GM20000 (cell line): ENCODE results near the gene MAGEA2.
"Not testable (repeated sequence)": the region's sequence is repeated elsewhere in the genome, so short reads cannot be mapped to it uniquely, and the experiment has no call there.

ENCODE experiments used
- DNase-seq: peaks from one replicate; pipeline ENCODE4 v3.0.0; 2012; ENCODE audit warnings: low spot score
- CTCF ChIP-seq: IDR thresholded peaks from 2 replicates; pipeline ENCODE4 v1.5.1; 2012; ENCODE audit warnings: mild to moderate bottlenecking, control low read depth; ENCODE audit errors: extremely low read depth, missing control alignments

Gene MAGEA2

GRCh38 chrX:152753686-152754650, at the start of gene MAGEA2:
Gene MAGEA2 (minus strand): TSS chrX:152753842. CDS start chrX:152751363, 2,479 bp downstream.
- not testable (repeated sequence) for DNase-seq

- TF ChIP-seq CTCF: no peak
- DNase-seq: no peak
These were observed 45.3 kb upstream of the MAGEA2 start for GRCh38 chrX:152798945-152799344.

GRCh38 chrX:152787062-152787461, 33.4 kb upstream of the MAGEA2 start:
- DNase-seq: not testable (repeated sequence)

GRCh38 chrX:152769549-152770289, 16.1 kb upstream of the MAGEA2 start, which contains the start of gene MAGEA6:
Gene MAGEA6 (minus strand): TSS chrX:152769689. CDS start chrX:152767650, 2,039 bp downstream.
- not testable (repeated sequence) for DNase-seq

- DNase-seq: not testable (repeated sequence)
These were observed 12.9 kb upstream of the MAGEA2 start for GRCh38 chrX:152766562-152766961.

GRCh38 chrX:152761582-152761981, 7.9 kb upstream of the MAGEA2 start:
- not testable (repeated sequence) for DNase-seq

- DNase-seq: not testable (repeated sequence)
These were observed 5.9 kb upstream of the MAGEA2 start for GRCh38 chrX:152759544-152759943.

GRCh38 chrX:152758918-152759317, 5.3 kb upstream of the MAGEA2 start, which contains the start of gene CSAG3:
Gene CSAG3 (plus strand): TSS chrX:152759218.
- not testable (repeated sequence) for DNase-seq

- DNase-seq: not testable (repeated sequence)
These were observed 1.2 kb upstream of the MAGEA2 start for GRCh38 chrX:152754871-152755270.

- no peak for TF ChIP-seq CTCF
- DNase-seq: no peak
These were observed 15.1 kb downstream of the MAGEA2 start for GRCh38 chrX:152738560-152738959.

- not testable (repeated sequence) for DNase-seq
These were observed 17.1 kb downstream of the MAGEA2 start for GRCh38 chrX:152736528-152736927.

GRCh38 chrX:152735860-152736511, 17.7 kb downstream of the MAGEA2 start:
- no peak for TF ChIP-seq CTCF
- no peak for DNase-seq
